Fibroblast of skin of left biceps (primary cell): ENCODE results near the gene ABL1.

Experiments
- DNase-seq, 2 experiments: peaks; one replicate each; pipeline ENCODE4 v3.0.0-alpha.2; 2013; ENCODE audit warnings: low read depth in 2 of 2

The ABL1 gene

GRCh38 chr9:130918101-130918825 lies 83.2 kb downstream of the ABL1 start:
- no peak for DNase-seq

GRCh38 chr9:130918826-130919558 lies 83.9 kb downstream of the ABL1 start:
- no peak for DNase-seq

DNA sequence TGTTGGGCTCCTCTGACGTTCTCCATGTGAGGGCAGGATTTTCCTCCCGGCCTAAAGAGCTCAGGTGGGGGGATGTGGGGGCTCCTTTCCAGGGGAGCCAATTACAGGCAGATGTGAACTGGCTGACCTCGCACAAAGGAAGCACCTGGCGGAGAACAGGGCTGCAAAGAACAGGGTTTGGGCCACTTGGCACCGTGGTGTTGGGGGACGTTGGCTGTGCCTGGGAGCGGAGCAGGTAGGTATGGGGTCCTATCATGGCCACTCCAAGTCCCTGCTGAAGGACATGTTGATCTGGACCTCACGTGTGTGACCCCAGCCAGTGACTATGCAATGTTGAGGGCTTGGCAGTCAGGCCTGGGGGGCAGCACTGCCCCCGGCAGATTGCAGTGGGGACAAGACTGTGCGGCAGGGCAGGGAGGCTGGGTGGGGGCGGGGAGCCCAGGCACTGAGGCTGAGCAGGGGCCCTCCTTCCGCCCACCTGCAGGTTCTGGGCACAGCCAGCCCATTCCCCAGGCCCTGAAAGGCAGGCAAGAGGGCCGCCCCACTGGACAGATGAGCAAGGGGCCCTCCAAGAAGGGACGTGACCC lies 84.6 kb downstream of the ABL1 start:
- DNase-seq: no peak

DNA sequence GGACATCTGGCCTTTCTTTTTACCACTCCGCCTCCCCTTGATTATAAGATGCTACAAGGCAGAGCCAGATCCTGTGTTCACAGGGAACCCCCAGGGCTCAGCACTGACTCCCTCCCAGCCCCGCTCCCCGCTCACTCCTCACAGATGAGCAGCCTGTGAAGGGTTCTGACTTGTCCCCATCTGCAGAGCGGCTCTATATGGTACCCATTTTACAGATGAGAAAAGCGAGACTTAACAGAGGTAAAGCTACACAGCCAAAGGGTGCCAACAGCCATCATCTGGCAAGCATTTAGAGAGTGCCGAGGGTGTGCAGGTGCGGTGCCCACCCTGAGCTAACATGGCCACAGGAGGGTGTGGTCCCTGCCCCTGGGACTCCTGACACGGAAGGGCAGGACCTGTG lies 85.2 kb downstream of the ABL1 start:
- DNase-seq: no peak

- no peak for DNase-seq
Measured at GRCh38 chr9:130920762-130921299, 85.8 kb downstream of the ABL1 start.

GRCh38 chr9:130921300-130921988 lies 86.4 kb downstream of the ABL1 start:
- no peak for DNase-seq

- no peak for DNase-seq
Measured at GRCh38 chr9:130921989-130922892, 87.2 kb downstream of the ABL1 start.

DNA sequence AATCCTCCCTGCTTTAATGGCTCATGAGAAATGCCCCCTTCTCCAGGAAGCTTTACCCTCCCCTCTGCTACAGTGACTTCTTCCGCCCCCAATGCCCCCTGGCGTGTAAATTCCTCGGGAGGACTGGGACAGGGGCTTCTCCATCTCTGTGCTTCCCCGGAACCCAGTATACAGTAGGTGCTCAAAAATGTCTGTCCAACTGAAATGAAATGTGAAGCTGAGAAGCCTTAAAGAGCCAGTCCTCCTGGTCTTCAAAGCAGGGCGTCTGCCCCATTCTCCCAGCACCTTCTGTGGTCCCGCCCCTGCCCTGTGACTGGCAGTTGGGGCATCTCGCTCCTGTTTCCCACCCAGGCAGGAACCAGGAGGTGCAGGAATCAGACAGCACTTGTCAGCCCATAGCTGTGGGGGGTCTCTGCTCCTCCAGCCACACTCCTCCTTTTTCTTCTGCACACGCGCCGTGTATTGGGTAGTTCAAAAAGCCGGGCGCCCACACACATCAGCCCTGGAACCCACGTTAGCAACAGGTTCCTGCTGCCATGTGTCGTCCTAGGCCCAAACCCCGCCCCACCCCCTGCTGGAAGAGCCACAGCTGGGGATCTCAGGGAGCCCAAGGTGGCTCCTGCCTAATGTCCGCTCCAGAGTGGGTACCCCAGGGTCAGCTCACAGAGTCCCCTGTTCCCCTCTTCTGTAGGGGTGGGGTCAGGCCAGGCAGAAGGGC lies 88.0 kb downstream of the ABL1 start:
- DNase-seq: no peak

GRCh38 chr9:130923611-130924447 lies 88.8 kb downstream of the ABL1 start:
- no peak for DNase-seq

GRCh38 chr9:130924448-130924788 lies 89.4 kb downstream of the ABL1 start:
- DNase-seq: no peak

- no peak for DNase-seq
Measured at GRCh38 chr9:130925050-130925678, 90.1 kb downstream of the ABL1 start.

- no peak for DNase-seq
Measured at GRCh38 chr9:130927338-130927737, 92.3 kb downstream of the ABL1 start.

GRCh38 chr9:130927995-130928900 lies 93.2 kb downstream of the ABL1 start:
- DNase-seq: no peak

GRCh38 chr9:130929571-130930038 lies 94.6 kb downstream of the ABL1 start:
- DNase-seq: no peak

GRCh38 chr9:130930132-130930803 lies 95.2 kb downstream of the ABL1 start:
- no peak for DNase-seq

GRCh38 chr9:130930804-130931349 lies 95.8 kb downstream of the ABL1 start:
- no peak for DNase-seq
